GM12891 (cell line): ENCODE results near the gene BLM.

Experiments
- DNase-seq: peaks from one replicate; pipeline ENCODE4 v3.0.0; 2011; ENCODE audit warnings: low spot score; ENCODE audit not compliant: insufficient read length
- FAIRE-seq: peaks from 2 replicates; lab custom pipeline; 2011; peaks lifted over from hg19 to GRCh38; lab: Jason Lieb, UNC
- PAX5 ChIP-seq: IDR thresholded peaks from 2 replicates; pipeline ENCODE4 v1.6.1; 2011; ENCODE audit warnings: low read length, moderate library complexity, mild to moderate bottlenecking; ENCODE audit not compliant: insufficient read depth, severe bottlenecking
- POLR2A ChIP-seq: IDR thresholded peaks from 2 replicates; pipeline ENCODE4 v1.6.1; 2011; ENCODE audit warnings: low read depth, low read length, control low read depth
- POLR2AphosphoS5 ChIP-seq: IDR thresholded peaks from 2 replicates; pipeline ENCODE4 v1.6.1; 2011; ENCODE audit warnings: low read depth, low read length, control low read depth
- POU2F2 ChIP-seq: IDR thresholded peaks from 2 replicates; pipeline ENCODE4 v1.6.1; 2011; ENCODE audit warnings: low read depth, mild to moderate bottlenecking, control low read depth, low read length, moderate library complexity
- SPI1 ChIP-seq: IDR thresholded peaks from 2 replicates; pipeline ENCODE4 v1.6.1; 2011; ENCODE audit warnings: low read depth, low read length, control low read depth
- TAF1 ChIP-seq: IDR thresholded peaks from 2 replicates; pipeline ENCODE4 v1.6.1; 2011; ENCODE audit warnings: low read depth, low read length, control low read depth

The BLM gene

DNA sequence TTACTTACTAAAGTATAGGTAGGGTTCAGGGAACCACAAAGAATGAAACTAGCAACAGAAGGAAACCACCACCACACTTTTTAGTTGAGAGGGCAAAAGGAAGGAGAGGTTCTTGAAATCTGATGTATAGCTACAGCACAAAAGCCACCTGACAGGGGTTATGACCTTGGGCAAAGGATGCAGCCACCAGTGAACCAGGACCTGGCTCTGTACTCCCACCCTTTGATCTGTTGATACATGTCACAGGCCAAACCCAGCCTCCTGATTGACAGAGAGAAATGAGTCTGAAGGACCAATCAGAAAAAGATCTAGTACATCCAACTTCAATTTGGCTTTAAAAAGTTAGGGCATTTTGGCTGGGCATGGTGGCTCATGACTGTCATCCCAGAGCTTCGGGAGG lies 20.0 kb upstream of the BLM start:
- DNase-seq, result no peak
- TF ChIP-seq POLR2AphosphoS5, result no peak
- no peak for TF ChIP-seq POLR2A
- no peak for TF ChIP-seq TAF1
- TF ChIP-seq SPI1, result no peak
- no peak for TF ChIP-seq PAX5
- no peak for TF ChIP-seq POU2F2
- no peak for FAIRE-seq

GRCh38 chr15:90698629-90699028 lies 18.5 kb upstream of the BLM start:
- DNase-seq (no peak), FAIRE-seq (no peak)
- TF ChIP-seq PAX5 (no peak), SPI1 (no peak), POU2F2 (no peak), POLR2A (no peak), TAF1 (no peak), POLR2AphosphoS5 (no peak)

- TF ChIP-seq POU2F2 (no peak), TAF1 (no peak), SPI1 (no peak), PAX5 (no peak), POLR2A (no peak), POLR2AphosphoS5 (no peak)
- no peak for FAIRE-seq
- no peak for DNase-seq
These were observed 16.1 kb upstream of the BLM start for GRCh38 chr15:90701048-90701447.

DNA sequence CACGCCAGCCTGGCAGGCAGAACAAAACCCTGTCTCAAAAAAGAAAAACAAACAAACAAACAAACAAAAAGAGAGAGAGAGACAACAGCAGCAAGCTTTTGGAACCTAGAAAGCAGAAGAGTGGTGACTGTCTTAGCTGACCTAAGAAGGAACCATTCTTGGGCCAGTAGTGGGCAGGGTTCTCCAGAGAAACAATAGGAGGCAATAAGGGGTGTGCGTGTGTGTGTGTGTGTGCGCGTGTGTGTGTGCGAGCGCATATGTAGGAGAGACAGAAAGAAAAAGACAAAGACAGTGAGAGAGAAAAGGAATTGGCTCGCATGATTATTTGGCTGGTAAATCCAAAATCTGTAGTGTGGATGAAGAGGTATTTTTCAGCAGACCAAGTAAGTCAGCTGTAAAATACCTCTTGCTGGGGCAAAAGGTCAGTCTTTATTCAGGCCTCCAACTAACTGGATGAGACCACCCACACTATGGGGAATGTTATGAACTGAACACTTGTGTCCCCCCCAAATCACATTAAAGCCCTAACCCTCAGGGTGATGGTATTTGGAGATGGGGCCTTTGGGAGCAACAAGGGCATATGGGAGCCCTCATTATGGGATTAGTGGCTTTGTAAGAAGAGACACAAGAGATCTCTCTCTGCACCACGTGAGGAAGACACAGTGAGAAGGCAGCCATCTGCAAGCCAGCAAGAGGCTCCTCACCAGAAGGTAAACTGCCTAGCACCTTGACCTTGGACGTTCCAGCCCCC lies 15.1 kb upstream of the BLM start:
- TF ChIP-seq PAX5 (no peak), POLR2A (no peak)
- FAIRE-seq (no peak), DNase-seq (no peak)

DNA sequence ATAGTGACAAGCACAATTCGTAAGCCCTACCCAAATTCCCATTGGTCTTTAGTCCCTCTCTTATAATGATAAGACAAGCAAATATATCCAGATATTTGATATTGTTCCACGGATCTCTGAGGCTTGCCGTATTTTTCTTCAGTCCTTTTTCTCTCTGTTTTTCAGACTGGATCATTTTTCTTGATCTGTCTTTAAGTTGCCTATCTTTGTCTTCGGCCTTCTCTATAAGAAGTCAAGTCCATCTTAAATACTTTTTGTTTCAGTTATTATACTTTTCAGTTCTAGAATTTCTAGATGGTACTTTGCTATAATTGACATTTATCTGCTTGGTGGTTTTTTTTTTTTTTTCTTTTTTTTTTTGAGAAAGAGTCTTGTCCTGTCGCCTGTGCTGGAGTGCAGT lies 13.7 kb upstream of the BLM start:
- TF ChIP-seq TAF1 (no peak), POLR2A (no peak), PAX5 (no peak), SPI1 (no peak), POU2F2 (no peak)
- no peak for FAIRE-seq

GRCh38 chr15:90705212-90705611 lies 11.9 kb upstream of the BLM start:
- DNase-seq (no peak), FAIRE-seq (no peak)
- TF ChIP-seq POLR2A, result no peak

More for the DNA sequence above, 13.7 kb upstream of the BLM start:
- no peak for DNase-seq

DNA sequence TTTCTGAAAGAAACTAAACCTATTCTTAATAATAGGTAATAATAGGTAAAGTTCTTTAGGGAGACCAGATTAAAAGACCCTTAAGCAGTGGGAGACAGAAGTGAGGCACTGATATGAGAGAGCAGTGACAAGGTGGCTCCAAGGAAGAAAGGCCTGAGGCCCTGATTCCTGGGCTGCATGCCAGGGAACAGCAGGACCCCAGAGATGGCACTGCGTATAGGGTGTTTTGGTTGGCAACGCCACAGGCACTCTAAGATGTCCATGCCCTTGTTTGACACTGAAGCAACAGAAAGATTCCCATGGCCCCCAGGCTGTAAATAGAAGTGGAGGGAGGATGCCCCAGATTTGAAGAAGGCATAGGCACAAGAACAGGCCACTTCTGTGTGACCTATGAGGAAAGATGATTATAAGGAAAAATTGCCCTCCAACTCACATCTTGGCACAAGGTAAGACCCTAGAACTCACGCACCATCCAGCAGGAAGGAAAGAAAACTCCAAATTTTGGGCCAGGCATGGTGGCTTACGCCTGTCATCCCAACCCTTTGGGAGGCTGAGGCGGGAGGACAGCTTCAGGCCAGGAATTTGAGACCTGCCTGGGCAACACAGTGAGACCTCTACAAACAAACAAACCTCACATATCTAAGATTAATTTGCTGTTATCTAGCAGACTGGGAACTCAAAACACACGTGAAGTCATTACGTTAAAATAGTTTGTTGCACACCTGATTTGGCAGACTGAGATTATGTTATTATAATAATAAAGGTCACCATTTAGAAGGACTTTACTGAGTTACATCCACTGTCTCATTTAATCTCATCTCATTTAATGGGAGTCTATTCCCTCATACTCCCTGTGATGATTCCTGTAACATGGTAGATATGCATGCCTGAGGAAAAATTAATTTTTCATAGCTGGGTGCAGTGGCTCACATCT lies 10.5 kb upstream of the BLM start:
- TF ChIP-seq SPI1 (no peak), POU2F2 (no peak), POLR2AphosphoS5 (no peak), PAX5 (no peak), TAF1 (no peak), POLR2A (no peak)
- no peak for DNase-seq
- FAIRE-seq, result no peak

DNA sequence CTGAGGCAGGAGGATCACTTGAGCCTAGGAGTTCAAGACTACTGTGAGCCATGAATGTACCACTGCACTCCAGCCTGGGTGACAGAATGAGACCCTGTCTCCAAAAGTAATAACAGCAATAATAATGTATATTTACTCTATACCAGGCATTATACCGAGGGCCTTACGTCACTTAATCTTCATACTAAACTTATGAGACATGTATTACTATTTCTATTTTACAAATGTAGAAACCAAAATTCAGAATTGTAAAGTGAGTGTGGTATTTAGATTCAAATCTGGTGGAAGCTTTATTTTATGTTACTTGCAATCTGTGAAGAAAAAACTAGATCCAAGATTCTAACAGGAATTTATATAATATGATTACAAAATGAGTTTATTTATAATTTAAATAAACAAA lies 9.7 kb upstream of the BLM start:
- no peak for TF ChIP-seq POLR2AphosphoS5
- TF ChIP-seq POLR2A, result no peak
- no peak for TF ChIP-seq SPI1
- TF ChIP-seq TAF1, result no peak
- TF ChIP-seq POU2F2, result no peak
- no peak for TF ChIP-seq PAX5
- DNase-seq (no peak), FAIRE-seq (no peak)

DNA sequence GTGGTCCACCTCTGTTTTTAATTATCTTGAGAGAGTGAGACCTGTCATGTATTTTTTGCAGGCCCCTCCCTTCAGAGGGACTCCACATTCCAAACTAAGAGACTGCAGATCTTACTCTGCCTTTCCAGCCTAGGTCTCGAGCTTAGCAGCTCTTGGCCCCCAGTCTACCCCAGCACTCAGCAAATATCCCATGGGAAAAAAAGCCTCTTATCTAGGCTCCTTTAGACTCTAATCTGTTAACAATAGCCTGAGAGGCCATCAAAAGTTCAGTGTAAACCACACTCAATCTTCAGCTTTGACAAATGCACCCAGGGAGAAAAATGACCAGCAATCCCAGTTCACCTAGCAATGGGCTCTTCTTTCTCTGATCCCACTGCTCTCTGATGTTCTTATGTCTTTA lies 8.6 kb upstream of the BLM start:
- no peak for DNase-seq
- TF ChIP-seq POLR2A (no peak), PAX5 (no peak), POLR2AphosphoS5 (no peak), TAF1 (no peak), POU2F2 (no peak), SPI1 (no peak)
- no peak for FAIRE-seq

- no peak for TF ChIP-seq POU2F2
- no peak for TF ChIP-seq TAF1
- TF ChIP-seq SPI1, result no peak
- TF ChIP-seq POLR2AphosphoS5, result no peak
- no peak for TF ChIP-seq POLR2A
- no peak for TF ChIP-seq PAX5
- DNase-seq, result no peak
- FAIRE-seq, result no peak
These were observed 7.9 kb upstream of the BLM start for GRCh38 chr15:90709278-90709677.
